ENCODE results near the gene CDY1B.
"Not testable (repeated sequence)": the region's sequence is repeated elsewhere in the genome, so short reads cannot be mapped to it uniquely, and the experiment has no call there.

Gene CDY1B

GRCh38 chrY:24047919-24048318 lies at the start of gene CDY1B:
CDY1B (minus strand) TSS chrY:24048019; CDS start chrY:24047688, 331 bp downstream.
- not testable (repeated sequence) for DNase-seq

- not testable (repeated sequence) for DNase-seq
Measured at GRCh38 chrY:24049525-24049924, 1.7 kb upstream of the CDY1B start.

- DNase-seq: not testable (repeated sequence)
Measured at GRCh38 chrY:24043209-24043608, 4.6 kb downstream of the CDY1B start.

- DNase-seq: not testable (repeated sequence)
Measured at GRCh38 chrY:24039008-24039718, 8.7 kb downstream of the CDY1B start.

- DNase-seq: not testable (repeated sequence)
Measured at GRCh38 chrY:24026212-24027103, 21.4 kb downstream of the CDY1B start.
